Kidney epithelial cell (primary cell): Measurements from ENCODE around the gene GALNT9. TPM values are rescaled to one million over a fixed set of nuclear protein-coding genes. Genes with fewer than 3 reads are reported as not detected.

ENCODE experiments used
- DNase-seq: peaks from one replicate; pipeline ENCODE4 v3.0.0-alpha.2; 2010; ENCODE audit warnings: low read depth
- H3K27me3 ChIP-seq: 2 replicates; pipeline ENCODE4 v1.6.0; 2011; ENCODE audit warnings: low read length; ENCODE audit not compliant: control insufficient read depth, insufficient read depth
- H3K36me3 ChIP-seq: 2 replicates; pipeline ENCODE4 v1.5.1; 2011; ENCODE audit warnings: low read length; ENCODE audit not compliant: control insufficient read depth, insufficient read depth
- H3K4me3 ChIP-seq: 2 replicates; pipeline ENCODE4 v1.5.1; 2011; ENCODE audit warnings: low read depth, mild to moderate bottlenecking, control low read depth, low read length
- CTCF ChIP-seq: IDR thresholded peaks from 2 replicates; pipeline ENCODE4 v1.5.1; 2011; ENCODE audit warnings: mild to moderate bottlenecking, moderate library complexity, low read length, control low read depth, inconsistent platforms; ENCODE audit not compliant: insufficient read depth, poor library complexity, severe bottlenecking
- total RNA-seq: library from RNA; depleted of rRNA; stranded (reverse); fragments of >200 nt; gene quantifications from 2 replicates; pipeline ENCODE4 v1.2.3, GENCODE V29; 2015

GALNT9 gene
- total RNA-seq, 1 donor from 2014 or later = 1.5 TPM

- H3K36me3 ChIP-seq = no peaks in the 10 kb centered on the region
- no peak for DNase-seq
- peaks cover 28% of the 10 kb centered on the region for H3K27me3 ChIP-seq
- H3K4me3 ChIP-seq = no peak overlapping the region
- no peak for TF ChIP-seq CTCF
Measured at GRCh38 chr12:132318618-132319033, 10.8 kb downstream of the GALNT9 start.

DNA sequence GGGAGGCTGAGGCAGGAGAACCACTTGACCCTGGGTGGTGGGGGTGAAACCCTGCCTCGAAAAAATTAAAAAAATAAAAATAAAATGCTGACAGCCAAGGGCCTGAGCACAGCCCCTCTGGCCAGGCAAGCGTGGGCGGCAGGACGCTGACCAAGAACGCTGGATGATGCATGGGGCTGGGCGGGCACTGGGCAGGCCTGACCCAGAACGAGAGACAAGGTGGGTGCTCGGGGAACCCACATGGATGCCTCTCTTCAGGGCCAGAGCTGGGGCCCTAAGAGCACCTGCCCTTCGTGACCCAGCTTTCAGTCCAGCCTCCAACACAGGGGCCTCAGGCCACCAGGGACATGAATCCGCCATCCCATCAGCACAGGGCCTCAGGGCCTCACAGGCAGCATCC lies 11.3 kb downstream of the GALNT9 start:
- Histone ChIP-seq H3K4me3 (no peak overlapping the region), H3K27me3 (peaks cover 23% of the 10 kb centered on the region), H3K36me3 (no peaks in the 10 kb centered on the region)
- TF ChIP-seq CTCF = no peak
- no peak for DNase-seq

GRCh38 chr12:132317233-132317938 lies 12.0 kb downstream of the GALNT9 start:
- DNase-seq = no peak
- peaks cover 17% of the 10 kb centered on the region for H3K27me3 ChIP-seq
- H3K4me3 ChIP-seq = no peak overlapping the region
- no peak for TF ChIP-seq CTCF
- no peaks in the 10 kb centered on the region for H3K36me3 ChIP-seq

GRCh38 chr12:132316497-132317232 lies 12.7 kb downstream of the GALNT9 start:
- no peak for TF ChIP-seq CTCF
- Histone ChIP-seq H3K4me3 (no peak overlapping the region), H3K27me3 (peaks cover 15% of the 10 kb centered on the region)

GRCh38 chr12:132315951-132316350 lies 13.4 kb downstream of the GALNT9 start:
- no peak overlapping the region for H3K4me3 ChIP-seq
- H3K27me3 ChIP-seq = peaks cover 15% of the 10 kb centered on the region
- H3K36me3 ChIP-seq = no peaks in the 10 kb centered on the region
- no peak for DNase-seq
- no peak for TF ChIP-seq CTCF

More at GRCh38 chr12:132316497-132317232, 12.7 kb downstream of the GALNT9 start:
- DNase-seq = no peak
- H3K36me3 ChIP-seq = no peaks in the 10 kb centered on the region

GRCh38 chr12:132315507-132315906 lies 13.9 kb downstream of the GALNT9 start:
- Histone ChIP-seq H3K4me3 (no peak overlapping the region), H3K36me3 (no peaks in the 10 kb centered on the region), H3K27me3 (peaks cover 15% of the 10 kb centered on the region)
- no peak for TF ChIP-seq CTCF
- DNase-seq = no peak
